Ascending aorta (tissue), 2 donors: ENCODE data around the gene MDGA2. TPM values are rescaled to one million over a fixed set of nuclear protein-coding genes. Genes with fewer than 3 reads are reported as not detected.

Source experiments
- DNase-seq, 2 donors: peaks; one replicate each; pipeline ENCODE4 v3.0.0-alpha.2; 2019; ENCODE audit warnings: low spot score in 2 of 2
- H3K27ac ChIP-seq, 2 donors: fragments of 200-600 bp; sonication (generic); one replicate each; pipeline ENCODE4 v1.5.1; 2016 to 2017; ENCODE audit warnings: mild to moderate bottlenecking in 1 of 2
- H3K27me3 ChIP-seq: fragments of 200-600 bp; sonication (generic); one replicate; pipeline ENCODE4 v1.5.1; 2017
- H3K36me3 ChIP-seq, 2 donors: fragments of 200-600 bp; sonication (generic); one replicate each; pipeline ENCODE4 v1.5.1; 2016
- H3K4me1 ChIP-seq, 2 donors: fragments of 200-600 bp; sonication (generic); one replicate each; pipeline ENCODE4 v1.5.1; 2016 to 2017; ENCODE audit warnings: mild to moderate bottlenecking in 1 of 2
- H3K4me3 ChIP-seq, 2 donors: fragments of 200-600 bp; sonication (generic); one replicate each; pipeline ENCODE4 v1.5.1; 2016 to 2017; ENCODE audit warnings: mild to moderate bottlenecking in 1 of 2
- H3K9me3 ChIP-seq, 2 donors: fragments of 200-600 bp; sonication (generic); one replicate each; pipeline ENCODE4 v1.5.1; 2016
- intact Hi-C: fragments of 100-400 bp; cut with DNase I; formaldehyde crosslinking; loops from one replicate; pipeline ENCODE4 v1.15.1; 2023
- total RNA-seq: library from RNA; depleted of rRNA; stranded (reverse); fragments of >200 nt; gene quantifications from one replicate; pipeline ENCODE4 v1.1.0, GENCODE V29; 2016
- TF ChIP-seq, protein P1 (sequence below), 3 experiments: fragments of 200-600 bp in 2 of 3; fragments of 450-650 bp in 1 of 3; sonication (generic) in 2 of 3; IDR thresholded peaks; one replicate each; pipeline ENCODE4 v1.5.1; 2016 to 2019; ENCODE audit warnings: antibody characterized with exemption in 3 of 3, mild to moderate bottlenecking in 1 of 3, moderate library complexity in 1 of 3

Gene MDGA2
- total RNA-seq, 1 donor from 2014 or later = not detected

DNA sequence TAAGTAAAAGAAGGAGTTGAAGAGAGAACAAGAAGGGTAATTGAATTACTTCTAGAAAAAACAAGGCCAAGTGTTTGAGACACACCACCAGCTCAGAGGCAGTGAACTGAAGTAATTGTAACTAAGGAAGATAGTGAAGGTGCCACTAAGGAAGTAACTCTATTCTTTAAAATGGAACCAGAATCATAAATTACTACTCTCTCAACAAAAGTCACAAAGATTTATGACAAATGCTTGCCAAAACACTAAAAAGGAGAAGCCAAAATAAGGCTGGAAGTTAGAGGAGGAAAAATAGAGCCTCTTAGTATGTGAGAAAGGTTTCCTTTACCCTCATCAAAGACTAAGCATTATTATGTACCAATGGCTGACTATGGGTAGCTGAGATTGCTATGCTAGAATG, 208.5 kb downstream of the MDGA2 start:
- Histone ChIP-seq H3K27me3 (no peaks in the 10 kb centered on the region), H3K4me1 (no peaks in the 10 kb centered on the region), H3K9me3 (no peaks in the 10 kb centered on the region), H3K4me3 (no peak overlapping the region), H3K27ac (no peak overlapping the region), H3K36me3 (no peaks in the 10 kb centered on the region)
- TF ChIP-seq, protein P1, sequence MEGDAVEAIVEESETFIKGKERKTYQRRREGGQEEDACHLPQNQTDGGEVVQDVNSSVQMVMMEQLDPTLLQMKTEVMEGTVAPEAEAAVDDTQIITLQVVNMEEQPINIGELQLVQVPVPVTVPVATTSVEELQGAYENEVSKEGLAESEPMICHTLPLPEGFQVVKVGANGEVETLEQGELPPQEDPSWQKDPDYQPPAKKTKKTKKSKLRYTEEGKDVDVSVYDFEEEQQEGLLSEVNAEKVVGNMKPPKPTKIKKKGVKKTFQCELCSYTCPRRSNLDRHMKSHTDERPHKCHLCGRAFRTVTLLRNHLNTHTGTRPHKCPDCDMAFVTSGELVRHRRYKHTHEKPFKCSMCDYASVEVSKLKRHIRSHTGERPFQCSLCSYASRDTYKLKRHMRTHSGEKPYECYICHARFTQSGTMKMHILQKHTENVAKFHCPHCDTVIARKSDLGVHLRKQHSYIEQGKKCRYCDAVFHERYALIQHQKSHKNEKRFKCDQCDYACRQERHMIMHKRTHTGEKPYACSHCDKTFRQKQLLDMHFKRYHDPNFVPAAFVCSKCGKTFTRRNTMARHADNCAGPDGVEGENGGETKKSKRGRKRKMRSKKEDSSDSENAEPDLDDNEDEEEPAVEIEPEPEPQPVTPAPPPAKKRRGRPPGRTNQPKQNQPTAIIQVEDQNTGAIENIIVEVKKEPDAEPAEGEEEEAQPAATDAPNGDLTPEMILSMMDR (IDR thresholded peaks at IDR 0.05) = no peak
- DNase-seq = no peak
- intact Hi-C loops = no loop called here

DNA sequence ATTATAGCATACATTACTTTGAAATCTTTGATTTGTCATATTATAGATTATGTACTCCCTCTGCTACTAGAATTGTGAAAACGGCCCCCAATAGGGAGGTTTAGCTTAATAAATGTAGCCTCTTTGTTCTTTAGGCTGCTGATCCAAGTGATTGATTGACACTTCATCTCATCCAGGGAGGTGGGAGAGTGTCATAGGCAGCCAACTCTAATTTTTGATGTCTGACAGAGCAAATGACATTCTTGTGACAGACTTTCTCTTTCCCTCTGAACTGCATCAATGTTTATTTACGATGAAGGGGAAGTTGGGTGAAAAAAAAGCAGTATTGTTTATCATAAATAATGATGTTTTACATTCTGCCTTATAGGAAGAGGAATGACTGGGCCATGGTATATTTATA, 221.4 kb downstream of the MDGA2 start:
- TF ChIP-seq, protein P1 (IDR thresholded peaks at IDR 0.05) = no peak
- Histone ChIP-seq H3K36me3 (no peaks in the 10 kb centered on the region), H3K4me3 (no peak overlapping the region), H3K9me3 (no peaks in the 10 kb centered on the region), H3K4me1 (no peaks in the 10 kb centered on the region), H3K27me3 (no peaks in the 10 kb centered on the region), H3K27ac (no peak overlapping the region)
- intact Hi-C loops = no loop called here
- no peak for DNase-seq

DNA sequence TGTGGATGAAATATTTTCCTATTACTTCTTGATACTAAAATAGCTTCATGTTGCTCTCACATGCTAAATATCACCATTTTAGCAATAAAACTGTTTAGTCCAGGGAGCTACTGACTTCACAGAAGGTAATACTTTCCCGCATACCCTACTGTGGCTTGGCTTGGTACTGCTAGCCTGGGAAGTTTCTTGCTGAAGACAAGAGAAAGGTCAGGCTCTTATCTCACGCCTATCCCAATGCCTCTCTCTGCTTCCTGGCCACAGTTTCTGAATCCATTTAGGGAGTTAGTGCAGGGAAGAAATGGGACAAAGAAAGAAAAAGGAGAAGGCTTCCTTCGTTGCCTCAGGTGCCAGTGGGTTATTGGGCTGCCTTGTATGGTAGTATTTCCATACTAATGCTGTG, 228.3 kb downstream of the MDGA2 start:
- DNase-seq = no peak
- H3K27ac ChIP-seq = no peak overlapping the region
- no peaks in the 10 kb centered on the region for H3K27me3 ChIP-seq
- H3K9me3 ChIP-seq = no peaks in the 10 kb centered on the region
- no peak overlapping the region for H3K4me3 ChIP-seq
- no peaks in the 10 kb centered on the region for H3K4me1 ChIP-seq
- TF ChIP-seq, protein P1 (IDR thresholded peaks at IDR 0.05) = no peak
- no peaks in the 10 kb centered on the region for H3K36me3 ChIP-seq
- intact Hi-C loops = no loop called here

DNA sequence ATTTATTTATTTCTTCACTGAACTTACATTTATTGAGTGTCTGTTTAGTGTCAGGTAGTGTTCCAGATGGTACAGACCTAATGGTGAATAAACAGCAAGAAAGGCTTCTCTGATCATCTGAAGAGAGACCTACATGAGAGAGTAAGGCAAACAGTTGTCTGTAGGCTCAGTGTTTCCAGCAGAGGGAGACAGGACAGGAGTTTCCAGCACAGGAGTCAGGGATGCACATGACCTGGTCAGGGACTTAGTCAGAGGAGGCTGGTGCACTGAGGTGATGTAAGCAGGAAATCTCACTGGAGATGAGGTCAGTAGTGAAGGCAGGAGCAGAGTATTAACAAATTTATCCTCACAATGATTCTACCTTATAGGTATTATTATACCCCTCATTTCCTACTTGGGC, 233.2 kb downstream of the MDGA2 start:
- Histone ChIP-seq H3K4me1 (no peaks in the 10 kb centered on the region), H3K27ac (no peak overlapping the region), H3K4me3 (no peak overlapping the region), H3K27me3 (no peaks in the 10 kb centered on the region), H3K36me3 (no peaks in the 10 kb centered on the region), H3K9me3 (no peaks in the 10 kb centered on the region)
- intact Hi-C loops = no loop called here
- TF ChIP-seq, protein P1 (IDR thresholded peaks at IDR 0.05) = no peak
- no peak for DNase-seq

DNA sequence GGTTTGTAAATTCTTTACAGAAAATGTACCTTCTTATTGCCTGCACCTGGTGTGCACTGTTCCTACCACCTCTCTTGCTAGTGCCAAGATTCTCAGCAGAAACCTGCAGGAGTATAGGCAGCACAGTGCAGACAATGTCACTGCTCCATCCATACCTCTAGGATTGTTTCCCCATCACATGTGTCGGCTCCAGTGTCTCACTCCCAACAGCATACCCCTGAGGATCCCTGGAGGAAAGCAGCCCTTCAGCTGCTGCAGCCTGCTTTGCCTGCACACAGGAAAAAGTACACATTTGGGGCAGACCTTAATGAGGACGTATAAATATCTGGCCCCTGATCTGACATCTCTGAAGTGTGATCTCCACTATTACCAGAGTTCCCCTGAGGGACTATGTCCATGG, 235.5 kb downstream of the MDGA2 start:
- intact Hi-C loops = no loop called here
- Histone ChIP-seq H3K27me3 (no peaks in the 10 kb centered on the region), H3K4me1 (no peaks in the 10 kb centered on the region), H3K4me3 (no peak overlapping the region), H3K36me3 (no peaks in the 10 kb centered on the region), H3K27ac (no peak overlapping the region), H3K9me3 (no peaks in the 10 kb centered on the region)
- DNase-seq = no peak
- TF ChIP-seq, protein P1 (IDR thresholded peaks at IDR 0.05) = no peak

DNA sequence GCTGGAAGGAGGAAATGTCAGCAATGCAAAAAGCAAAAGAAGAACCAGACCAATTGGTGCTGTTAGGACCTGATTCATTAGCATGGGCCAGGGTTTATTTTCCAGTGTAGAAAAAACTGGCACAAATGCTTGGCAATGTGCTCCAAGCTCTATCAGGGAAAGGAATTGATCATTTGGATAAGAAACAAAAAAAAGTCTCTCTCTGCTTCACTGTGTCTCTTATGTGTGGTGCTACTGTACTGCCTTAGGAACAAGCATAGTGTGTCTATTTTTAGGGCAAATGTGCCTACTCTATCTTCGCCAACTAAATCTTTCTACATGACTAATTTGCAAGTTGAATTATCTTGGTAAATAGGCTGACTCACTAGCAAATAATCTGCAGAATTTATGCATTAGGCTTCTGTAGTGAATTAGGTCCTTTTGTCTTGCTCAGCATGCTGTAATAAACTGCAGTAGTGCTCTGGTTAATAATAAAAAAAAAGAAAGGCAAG, 236.7 kb downstream of the MDGA2 start:
- DNase-seq = no peak
- Histone ChIP-seq H3K4me3 (no peak overlapping the region), H3K4me1 (no peaks in the 10 kb centered on the region), H3K27me3 (no peaks in the 10 kb centered on the region), H3K9me3 (no peaks in the 10 kb centered on the region), H3K27ac (no peak overlapping the region), H3K36me3 (no peaks in the 10 kb centered on the region)
- intact Hi-C loops = no loop called here
- TF ChIP-seq, protein P1 (IDR thresholded peaks at IDR 0.05) = no peak
